K562 (cell line): ENCODE measurements around the gene AGO1. TPM values are rescaled to one million over a fixed set of nuclear protein-coding genes. Genes with fewer than 3 reads are reported as not detected.

Source experiments
- KLF1 ChIP-seq: fragments of 450-650 bp; IDR thresholded peaks from 2 replicates; pipeline ENCODE4 v1.6.1; 2016; ENCODE audit warnings: missing genetic modification characterization, missing compliant biosample characterization
- MECOM ChIP-seq: fragments of 250-450 bp; sonication (Bioruptor Pico); IDR thresholded peaks from 2 replicates; pipeline ENCODE4 v1.8.0; 2022; ENCODE audit warnings: inconsistent platforms
- MEIS2 ChIP-seq: fragments of 450-650 bp; IDR thresholded peaks from 2 replicates; pipeline ENCODE4 v1.6.1; 2014; ENCODE audit warnings: mild to moderate bottlenecking; ENCODE audit not compliant: partially characterized antibody
- polyA plus RNA-seq, 8 experiments: library from polyadenylated mRNA; depleted of rRNA in 4 of 8; stranded (reverse) in 5 of 8; unstranded in 3 of 8; fragments of >200 nt; fragmentation: Nextera tagmentation in 2 of 8; fragmentation: Illumina TruSeq in 1 of 8; extraction: Ambion mirVana in 2 of 8; extraction: Trizol in 1 of 8; gene quantifications; 2 replicates each; pipeline versions ENCODE4 v1.2.1 to v1.2.3, GENCODE V29; 2011 to 2014; ENCODE audit warnings: inconsistent platforms in 1 of 8, missing spikeins in 1 of 8
- total RNA-seq, 7 experiments: library from RNA; depleted of rRNA in 6 of 7; stranded (reverse); fragments of >200 nt in 6 of 7; fragmentation: Illumina TruSeq in 2 of 7; extraction: Trizol in 2 of 7; gene quantifications; 2 replicates each; pipeline versions ENCODE4 v1.2.1 to v1.2.3, GENCODE V29; 2011 to 2021; ENCODE audit warnings: low replicate concordance in 1 of 7
- TF ChIP-seq, protein P1 (sequence below), 3 experiments: fragments of 200-800 bp in 1 of 3; fragments of 250-450 bp in 1 of 3; fragments of 450-650 bp in 1 of 3; sonication (Bioruptor Pico) in 1 of 3; sonication (Bioruptor generic) in 1 of 3; formaldehyde crosslinking in 1 of 3; IDR thresholded peaks; 2 replicates each; pipeline versions ENCODE4 v1.6.1 to v1.8.0; 2016 to 2022; ENCODE audit warnings: mild to moderate bottlenecking in 2 of 3, missing genetic modification characterization in 2 of 3, missing compliant biosample characterization in 1 of 3, moderate library complexity in 1 of 3
- TF ChIP-seq, protein P2 (sequence below), 2 experiments: IDR thresholded peaks in 1 of 2; conservative IDR thresholded peaks in 1 of 2; 2 replicates each; pipeline ENCODE4 v1.6.1; 2016; ENCODE audit warnings: low read depth in 2 of 2, mild to moderate bottlenecking in 1 of 2, missing compliant biosample characterization in 1 of 2, missing genetic modification characterization in 1 of 2, moderate library complexity in 1 of 2

Gene AGO1
- total and polyA plus RNA-seq, 9 of the 15 experiments (the other 6 are each of a cell fraction or from before 2014, with no cell fraction given), result 7.3 to 64.2 (median 26.0) TPM

DNA sequence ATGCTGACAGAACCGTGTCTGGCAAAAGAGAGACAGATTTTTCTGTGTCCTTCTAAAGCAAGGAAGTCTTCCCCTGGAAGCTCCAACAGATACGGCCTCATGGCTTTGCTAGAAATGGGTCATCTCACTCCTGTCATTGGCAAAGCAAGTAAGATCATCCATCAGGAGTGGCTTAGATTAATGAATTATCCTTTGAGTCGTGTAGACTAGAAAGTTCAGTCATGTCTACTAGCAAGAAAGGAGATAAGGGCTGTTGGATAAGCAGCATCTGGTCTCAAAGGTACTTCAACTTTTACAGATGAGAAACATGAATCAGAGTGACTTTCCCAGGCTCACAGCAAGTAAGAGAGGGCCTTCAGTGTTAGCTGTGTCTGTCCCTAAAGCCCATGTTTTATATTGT lies 44.5 kb downstream of the AGO1 start (continued):
- TF ChIP-seq, protein P1, sequence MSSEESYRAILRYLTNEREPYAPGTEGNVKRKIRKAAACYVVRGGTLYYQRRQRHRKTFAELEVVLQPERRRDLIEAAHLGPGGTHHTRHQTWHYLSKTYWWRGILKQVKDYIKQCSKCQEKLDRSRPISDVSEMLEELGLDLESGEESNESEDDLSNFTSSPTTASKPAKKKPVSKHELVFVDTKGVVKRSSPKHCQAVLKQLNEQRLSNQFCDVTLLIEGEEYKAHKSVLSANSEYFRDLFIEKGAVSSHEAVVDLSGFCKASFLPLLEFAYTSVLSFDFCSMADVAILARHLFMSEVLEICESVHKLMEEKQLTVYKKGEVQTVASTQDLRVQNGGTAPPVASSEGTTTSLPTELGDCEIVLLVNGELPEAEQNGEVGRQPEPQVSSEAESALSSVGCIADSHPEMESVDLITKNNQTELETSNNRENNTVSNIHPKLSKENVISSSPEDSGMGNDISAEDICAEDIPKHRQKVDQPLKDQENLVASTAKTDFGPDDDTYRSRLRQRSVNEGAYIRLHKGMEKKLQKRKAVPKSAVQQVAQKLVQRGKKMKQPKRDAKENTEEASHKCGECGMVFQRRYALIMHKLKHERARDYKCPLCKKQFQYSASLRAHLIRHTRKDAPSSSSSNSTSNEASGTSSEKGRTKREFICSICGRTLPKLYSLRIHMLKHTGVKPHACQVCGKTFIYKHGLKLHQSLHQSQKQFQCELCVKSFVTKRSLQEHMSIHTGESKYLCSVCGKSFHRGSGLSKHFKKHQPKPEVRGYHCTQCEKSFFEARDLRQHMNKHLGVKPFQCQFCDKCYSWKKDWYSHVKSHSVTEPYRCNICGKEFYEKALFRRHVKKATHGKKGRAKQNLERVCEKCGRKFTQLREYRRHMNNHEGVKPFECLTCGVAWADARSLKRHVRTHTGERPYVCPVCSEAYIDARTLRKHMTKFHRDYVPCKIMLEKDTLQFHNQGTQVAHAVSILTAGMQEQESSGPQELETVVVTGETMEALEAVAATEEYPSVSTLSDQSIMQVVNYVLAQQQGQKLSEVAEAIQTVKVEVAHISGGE (CRISPR knock-in tag; IDR thresholded peaks at IDR 0.05), result no peak
- TF ChIP-seq KLF1 (tag), result no peak
- TF ChIP-seq, protein P2, sequence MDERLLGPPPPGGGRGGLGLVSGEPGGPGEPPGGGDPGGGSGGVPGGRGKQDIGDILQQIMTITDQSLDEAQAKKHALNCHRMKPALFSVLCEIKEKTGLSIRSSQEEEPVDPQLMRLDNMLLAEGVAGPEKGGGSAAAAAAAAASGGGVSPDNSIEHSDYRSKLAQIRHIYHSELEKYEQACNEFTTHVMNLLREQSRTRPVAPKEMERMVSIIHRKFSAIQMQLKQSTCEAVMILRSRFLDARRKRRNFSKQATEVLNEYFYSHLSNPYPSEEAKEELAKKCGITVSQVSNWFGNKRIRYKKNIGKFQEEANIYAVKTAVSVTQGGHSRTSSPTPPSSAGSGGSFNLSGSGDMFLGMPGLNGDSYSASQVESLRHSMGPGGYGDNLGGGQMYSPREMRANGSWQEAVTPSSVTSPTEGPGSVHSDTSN (CRISPR knock-in tag; IDR thresholded peaks at IDR 0.05; ENCODE audit: low read depth), result no peak
- TF ChIP-seq, protein P2 (tag; conservative IDR thresholded peaks at IDR 0.05; ENCODE audit: low read depth), result peak; percentile 83
- TF ChIP-seq MEIS2, result peak; percentile 58
- no peak for TF ChIP-seq MECOM
